ENCODE data around the gene ADGRF1.
"Not testable (repeated sequence)": the region's sequence is repeated elsewhere in the genome, so short reads cannot be mapped to it uniquely, and the experiment has no call there.

The ADGRF1 gene

GRCh38 chr6:47042275-47042791, at the start of gene ADGRF1:
ADGRF1 (minus strand) TSS chr6:47042332; CDS start chr6:47029061, 13,271 bp downstream.
- DNase-seq (ENCODE audit: low read depth in 1 of 2, low spot score in 1 of 2): no peak

DNA sequence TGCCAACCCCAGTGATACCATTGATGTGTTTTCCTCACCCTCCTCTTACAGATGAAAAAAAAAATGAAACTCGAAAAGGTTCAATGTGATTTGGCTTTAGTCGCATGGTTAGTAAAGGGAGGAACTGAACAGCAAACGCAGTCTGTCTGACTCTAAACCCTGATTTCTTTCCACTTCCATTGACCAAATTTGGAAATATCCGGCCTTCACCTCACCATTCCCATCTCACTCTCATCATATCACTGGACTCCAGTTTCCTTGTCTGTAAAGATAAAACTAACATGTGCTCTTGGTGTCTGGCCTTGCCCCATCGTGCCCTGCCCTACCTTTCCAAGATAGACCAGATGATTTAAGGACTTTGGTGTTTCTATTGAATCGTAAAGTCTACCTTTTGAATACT, 48.7 kb upstream of the ADGRF1 start:
- no peak for DNase-seq (ENCODE audit: low read depth in 1 of 2, low spot score in 1 of 2)

- not testable (repeated sequence) for DNase-seq (ENCODE audit: low read depth in 1 of 2, low spot score in 1 of 2)
Observed at GRCh38 chr6:47089473-47089872, 47.3 kb upstream of the ADGRF1 start.

DNA sequence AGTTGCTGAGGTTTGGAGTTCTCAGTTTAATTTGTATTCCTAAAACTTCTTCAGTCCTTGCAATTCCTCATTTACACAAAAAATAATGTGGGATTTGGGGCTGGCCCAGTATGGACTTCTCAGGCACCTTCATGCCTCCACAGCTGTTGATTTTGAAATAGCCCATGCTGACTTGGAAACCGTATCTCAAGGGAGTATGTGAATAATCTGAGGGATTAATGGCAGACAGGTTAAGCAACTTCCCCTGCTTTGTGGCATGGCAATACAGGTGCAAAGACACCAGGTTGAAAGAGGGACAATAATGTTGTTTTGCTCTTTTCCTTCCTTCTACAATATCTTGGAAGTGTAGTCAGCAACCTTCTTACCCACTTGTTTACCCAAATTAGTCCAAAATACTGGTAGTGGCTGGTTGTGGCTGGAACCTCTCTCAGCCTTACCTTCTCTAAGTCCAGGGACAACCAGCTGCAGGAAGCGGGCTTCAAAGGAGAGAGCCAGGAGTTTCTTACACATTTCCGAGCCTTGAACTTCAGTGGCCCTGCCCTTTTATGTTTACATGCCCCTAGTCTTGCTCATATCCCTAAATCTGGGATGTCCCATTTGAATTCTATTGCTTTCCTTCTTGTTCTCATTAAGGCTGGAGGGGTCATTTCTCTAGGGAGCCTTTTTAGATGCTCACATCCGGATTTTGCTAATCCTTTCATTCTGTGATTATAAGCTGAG, 44.1 kb upstream of the ADGRF1 start:
- no peak for DNase-seq (ENCODE audit: low read depth in 1 of 2, low spot score in 1 of 2)

DNA sequence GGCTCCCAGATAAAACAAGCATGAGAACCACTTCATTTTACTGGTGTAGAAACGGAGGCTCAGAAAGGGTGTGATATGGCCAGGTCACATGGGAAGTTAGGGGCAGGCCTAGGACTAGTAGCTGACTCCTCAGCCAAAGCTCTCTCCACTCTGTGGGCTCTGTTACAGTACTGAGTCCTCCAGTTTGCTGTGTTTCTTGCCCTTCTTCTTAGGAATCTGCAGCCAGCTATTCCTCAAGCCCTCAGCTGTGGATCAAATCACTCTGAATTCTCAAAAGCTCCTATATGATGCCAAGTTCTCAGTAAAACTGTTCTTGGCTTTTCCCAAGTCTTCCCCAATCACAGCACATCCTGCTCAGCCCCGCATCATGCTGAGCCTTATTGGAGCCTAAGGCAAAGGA, 42.5 kb upstream of the ADGRF1 start:
- no peak for DNase-seq (ENCODE audit: low read depth in 1 of 2, low spot score in 1 of 2)

DNA sequence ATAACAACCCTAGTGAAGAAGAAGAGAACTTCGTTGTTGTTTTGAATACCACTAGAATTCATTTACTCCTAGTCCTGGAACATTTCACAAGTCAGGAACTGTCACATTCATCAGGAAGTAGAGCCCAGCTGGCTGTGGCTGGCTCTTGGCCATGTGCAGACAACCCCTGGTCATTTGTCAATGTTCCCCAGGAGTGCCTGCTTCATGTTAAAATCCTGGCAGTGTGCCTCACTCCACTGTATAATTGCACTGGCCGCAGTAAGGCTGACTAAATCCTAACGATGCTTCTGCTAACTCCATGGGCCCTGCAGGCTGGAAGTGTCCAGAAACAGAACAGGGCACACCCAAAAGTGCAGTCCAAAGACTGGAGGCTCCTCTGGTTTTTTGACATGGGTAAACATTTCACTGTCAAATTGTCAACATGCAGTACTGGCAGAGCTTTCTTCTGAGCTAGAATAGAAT, 41.5 kb upstream of the ADGRF1 start:
- DNase-seq (ENCODE audit: low read depth in 1 of 2, low spot score in 1 of 2): no peak

DNA sequence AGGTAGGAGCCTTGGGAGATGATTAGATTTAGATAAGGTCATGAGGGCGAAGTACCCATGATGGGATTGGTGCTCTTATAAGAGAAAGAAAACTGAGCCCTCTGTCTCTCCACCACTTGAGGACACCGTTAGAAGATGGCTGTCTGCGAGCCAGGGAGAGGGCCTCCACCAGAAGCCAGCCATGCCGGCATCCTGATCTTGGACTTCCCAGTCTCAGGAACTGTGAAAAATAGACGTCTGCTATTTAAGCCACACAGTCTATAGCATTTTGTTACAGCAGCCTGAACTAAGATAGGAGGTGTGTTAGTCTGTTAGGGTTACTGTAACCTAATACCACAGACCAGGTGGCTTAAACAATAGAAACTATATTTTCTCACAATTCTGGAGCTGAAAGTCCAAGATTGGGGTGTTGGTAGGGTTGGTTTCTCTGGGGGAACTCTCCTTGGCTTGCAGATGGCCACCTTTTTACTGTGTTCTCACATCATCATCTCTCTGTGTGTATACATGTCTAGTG, 38.0 kb upstream of the ADGRF1 start:
- DNase-seq (ENCODE audit: low read depth in 1 of 2, low spot score in 1 of 2): no peak

DNA sequence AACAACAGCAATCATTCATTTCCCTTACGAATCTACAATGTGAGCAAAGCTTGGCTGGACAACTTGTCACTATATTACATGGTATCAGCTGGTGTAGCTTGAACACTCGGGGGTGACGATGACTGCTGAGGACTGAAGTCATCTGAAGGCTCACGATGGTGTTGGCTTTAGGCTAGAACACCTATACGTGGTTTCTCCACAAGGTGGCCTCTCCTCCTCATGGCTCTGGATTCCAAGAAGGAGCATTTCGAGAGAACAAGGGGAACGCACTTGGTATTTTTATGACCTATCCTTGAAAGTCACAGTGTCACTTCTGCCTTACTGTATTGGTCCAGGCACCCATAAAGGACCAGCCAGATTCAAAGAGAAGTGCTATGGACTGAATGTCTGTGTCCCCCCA, 37.5 kb upstream of the ADGRF1 start:
- no peak for DNase-seq (ENCODE audit: low read depth in 1 of 2, low spot score in 1 of 2)

GRCh38 chr6:47078991-47079390, 36.9 kb upstream of the ADGRF1 start:
- no peak for DNase-seq (ENCODE audit: low read depth in 1 of 2, low spot score in 1 of 2)

DNA sequence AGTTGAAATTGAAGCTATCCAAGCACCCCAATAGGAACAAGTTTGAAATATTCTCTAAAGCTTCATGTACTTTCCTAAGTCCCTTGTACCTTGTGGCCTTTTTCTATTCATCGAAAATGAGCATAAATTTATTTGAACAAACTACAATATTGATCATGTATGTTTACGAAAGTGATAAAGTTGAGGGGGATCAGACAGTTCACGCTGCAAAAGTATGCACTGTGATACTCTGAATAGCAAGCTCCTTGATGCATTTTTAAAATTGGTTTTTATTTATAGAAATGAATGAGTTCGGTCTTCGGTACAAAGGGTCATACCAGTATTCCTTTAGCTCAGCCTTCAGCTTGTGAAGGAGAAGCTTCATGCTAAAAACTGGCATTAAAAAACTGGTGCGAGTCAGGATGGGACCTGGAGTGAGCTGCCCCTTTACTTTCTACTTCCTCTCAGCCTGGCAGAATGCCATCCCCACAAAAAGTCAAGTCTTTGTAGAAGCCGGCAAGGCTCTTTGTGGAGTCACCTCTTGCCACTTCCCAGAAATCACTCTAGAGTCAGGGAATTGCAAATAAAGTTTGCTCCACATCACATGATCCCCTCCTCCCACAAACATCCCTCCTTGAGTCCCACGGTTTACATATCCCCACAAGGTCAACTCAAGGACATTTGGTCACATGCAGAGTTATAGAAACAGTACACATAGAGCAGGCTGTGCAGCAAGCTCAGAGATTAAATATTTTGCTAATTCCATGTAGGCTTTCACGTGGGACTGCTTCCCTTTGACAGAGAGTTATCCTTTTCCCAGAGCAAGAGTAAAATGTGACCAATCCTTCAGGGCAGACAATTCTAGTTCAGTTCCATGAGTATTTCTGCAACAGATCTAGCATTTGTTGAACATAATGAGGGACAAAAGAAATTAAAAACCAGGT, 34.6 kb upstream of the ADGRF1 start:
- DNase-seq (ENCODE audit: low read depth in 1 of 2, low spot score in 1 of 2): no peak

- DNase-seq (ENCODE audit: low read depth in 1 of 2, low spot score in 1 of 2): no peak
Observed at GRCh38 chr6:47075741-47076421, 33.7 kb upstream of the ADGRF1 start.

DNA sequence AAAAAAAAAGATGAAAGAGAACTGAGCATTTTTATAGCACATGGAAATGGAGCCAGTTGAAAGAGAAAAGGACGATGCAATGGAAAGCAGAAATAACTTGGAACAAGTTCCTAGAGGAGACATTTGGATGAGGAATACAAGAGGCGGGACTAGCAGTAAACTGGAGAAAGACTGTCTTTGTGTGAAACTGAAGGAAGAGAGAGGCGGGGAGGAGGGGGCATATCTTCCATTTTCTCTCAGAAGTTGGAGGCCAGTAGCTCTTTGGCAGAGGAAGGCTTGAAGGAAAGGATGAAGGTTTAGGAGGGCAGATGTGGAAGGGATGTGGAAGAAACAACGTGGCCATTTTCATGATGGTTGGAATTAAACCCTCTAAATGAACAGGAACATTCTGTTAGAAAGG, 33.0 kb upstream of the ADGRF1 start:
- no peak for DNase-seq (ENCODE audit: low read depth in 1 of 2, low spot score in 1 of 2)

DNA sequence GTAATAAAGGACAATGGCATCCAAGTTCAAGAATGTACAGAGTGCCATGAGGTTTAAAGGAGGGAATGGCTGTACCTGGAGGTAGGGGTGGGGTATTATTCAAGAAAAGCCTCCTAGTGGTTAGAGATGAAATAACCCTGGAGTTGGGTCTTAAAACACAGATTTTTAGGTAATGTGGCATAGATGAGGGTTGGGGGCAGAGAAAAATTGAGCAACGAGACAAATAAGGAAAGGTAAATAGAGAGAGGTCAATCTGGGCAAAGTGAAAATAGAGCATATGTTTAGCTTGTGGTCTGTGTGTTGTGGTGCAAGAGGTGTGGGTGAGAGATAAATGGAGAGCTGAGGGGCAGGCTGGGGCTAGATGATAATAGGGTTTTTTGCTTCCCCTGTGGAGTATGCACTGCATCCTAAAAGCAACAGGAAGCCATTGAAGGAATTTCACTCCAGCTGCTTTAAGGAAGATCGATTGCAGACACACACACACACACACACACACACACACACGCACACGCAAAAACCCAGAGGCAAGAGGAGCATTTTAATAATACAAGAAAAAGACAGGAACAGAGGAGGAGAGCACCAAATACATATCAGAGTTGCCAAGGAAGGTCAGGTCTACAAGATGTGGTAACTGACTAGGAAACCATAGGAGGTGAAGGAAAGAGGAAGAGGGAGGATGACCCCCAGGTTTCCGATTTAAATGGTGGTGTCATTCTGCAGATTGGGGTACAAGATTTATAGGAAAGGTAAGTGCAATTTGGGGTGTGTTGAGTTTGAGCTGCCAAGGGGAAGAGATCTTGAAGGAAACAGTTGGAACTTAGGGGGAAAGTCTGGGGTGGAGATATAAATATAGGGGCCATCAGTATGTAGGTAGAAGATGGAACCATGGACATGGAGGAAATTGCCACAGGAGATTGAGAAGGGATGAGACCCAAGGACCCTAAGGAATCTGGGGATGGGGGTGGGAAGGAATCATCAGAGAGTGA, 31.3 kb upstream of the ADGRF1 start:
- no peak for DNase-seq (ENCODE audit: low read depth in 1 of 2, low spot score in 1 of 2)

DNA sequence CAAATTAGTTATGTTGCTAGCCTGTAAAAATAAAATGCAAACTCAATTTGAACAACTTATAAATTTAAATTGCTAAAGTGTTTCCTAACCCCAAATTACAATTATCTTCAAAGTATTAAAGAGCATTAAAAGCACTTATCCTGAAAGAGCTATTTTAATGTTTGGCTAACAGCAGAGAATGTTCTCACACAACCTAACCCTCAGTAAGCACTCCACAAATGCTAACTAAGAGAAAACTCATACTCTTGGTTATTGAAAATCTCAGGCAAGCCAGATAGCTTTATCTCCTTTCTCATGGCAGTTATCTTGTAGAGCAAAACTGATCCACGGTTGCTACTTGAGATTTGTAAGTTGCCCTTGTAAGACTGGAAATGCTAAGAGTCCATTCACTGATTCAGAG, 30.5 kb upstream of the ADGRF1 start:
- no peak for DNase-seq (ENCODE audit: low read depth in 1 of 2, low spot score in 1 of 2)

DNA sequence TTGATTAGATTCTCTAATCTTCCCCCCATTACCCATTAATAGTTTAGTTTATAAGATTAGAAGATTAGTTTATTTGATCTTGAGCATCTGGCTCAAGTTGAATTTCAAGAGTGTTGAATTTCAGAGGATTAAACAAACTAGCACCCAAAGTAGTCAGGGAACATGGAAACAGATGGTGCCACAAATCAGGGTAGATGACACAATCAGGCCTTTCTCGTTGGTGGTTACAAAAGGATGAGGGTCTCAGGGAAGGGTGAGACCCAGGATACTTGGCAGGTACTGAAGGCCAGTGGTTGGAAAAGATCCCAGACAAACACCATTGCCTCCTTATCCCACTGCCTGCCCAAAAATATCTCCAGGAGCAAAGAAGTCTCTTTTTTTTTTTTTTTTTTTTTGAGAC, 29.5 kb upstream of the ADGRF1 start:
- no peak for DNase-seq (ENCODE audit: low read depth in 1 of 2, low spot score in 1 of 2)

DNA sequence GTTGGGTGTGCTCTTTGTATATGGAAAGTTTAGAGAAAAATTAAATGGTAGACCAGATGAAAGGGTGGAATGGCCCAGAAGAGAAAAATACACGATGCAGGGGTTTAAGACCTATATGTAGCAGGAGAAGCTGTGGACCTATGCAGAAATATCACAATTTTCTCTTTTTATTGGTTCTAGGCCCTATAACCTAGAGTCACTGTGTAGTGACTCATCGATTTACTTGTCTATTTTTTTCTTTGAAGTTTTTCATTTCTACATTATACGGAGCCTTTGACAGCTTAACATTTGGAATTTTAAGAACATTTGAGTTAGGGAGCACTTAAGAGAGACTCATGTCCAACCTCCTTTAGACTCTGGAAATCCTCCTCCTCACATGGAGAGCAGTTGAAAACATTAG, 28.3 kb upstream of the ADGRF1 start:
- no peak for DNase-seq (ENCODE audit: low read depth in 1 of 2, low spot score in 1 of 2)

- no peak for DNase-seq (ENCODE audit: low read depth in 1 of 2, low spot score in 1 of 2)
Observed at GRCh38 chr6:47069156-47069555, 27.0 kb upstream of the ADGRF1 start.

- no peak for DNase-seq (ENCODE audit: low read depth in 1 of 2, low spot score in 1 of 2)
Observed at GRCh38 chr6:47066418-47066817, 24.3 kb upstream of the ADGRF1 start.

- no peak for DNase-seq (ENCODE audit: low read depth in 1 of 2, low spot score in 1 of 2)
Observed at GRCh38 chr6:47064274-47064673, 22.1 kb upstream of the ADGRF1 start.

DNA sequence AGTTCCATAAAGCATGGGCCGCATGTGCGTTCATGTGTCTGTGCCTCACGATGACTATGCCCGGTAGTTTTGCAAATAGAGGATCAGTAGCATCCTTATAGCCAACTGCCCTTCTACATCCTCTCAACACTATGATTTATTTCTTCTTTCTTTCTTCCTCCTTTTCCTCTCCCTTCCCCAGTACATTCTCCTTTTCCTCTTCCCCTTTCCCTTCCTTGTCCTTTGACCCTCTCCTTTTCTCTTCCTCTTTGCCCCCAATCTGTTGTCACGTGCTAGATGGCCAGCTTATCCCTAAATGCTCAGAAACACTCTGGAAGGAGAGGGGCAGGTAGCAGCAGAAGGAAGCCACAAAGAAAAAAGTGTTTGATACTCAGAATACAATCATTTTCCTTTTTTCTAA, 20.2 kb upstream of the ADGRF1 start:
- no peak for DNase-seq (ENCODE audit: low read depth in 1 of 2, low spot score in 1 of 2)

All from activated CD4-positive, alpha-beta T cell treated with anti-CD3 and anti-CD28 coated beads, Interleukin-2, amount 50 U/mL, for 24 hours (primary cell).